Kasumi-1 (cell line): ENCODE measurements around the gene SMIM36.
A peak's percentile ranks its signal among the peaks of the same experiment; 100 is the strongest.
"Not testable (repeated sequence)": the region's sequence is repeated elsewhere in the genome, so short reads cannot be mapped to it uniquely, and the experiment has no call there.

Source experiments
- DNase-seq, 2 experiments: peaks; one replicate each; lab custom pipeline; 2025; lab: John Stamatoyannopoulos, UW

The SMIM36 gene

DNA sequence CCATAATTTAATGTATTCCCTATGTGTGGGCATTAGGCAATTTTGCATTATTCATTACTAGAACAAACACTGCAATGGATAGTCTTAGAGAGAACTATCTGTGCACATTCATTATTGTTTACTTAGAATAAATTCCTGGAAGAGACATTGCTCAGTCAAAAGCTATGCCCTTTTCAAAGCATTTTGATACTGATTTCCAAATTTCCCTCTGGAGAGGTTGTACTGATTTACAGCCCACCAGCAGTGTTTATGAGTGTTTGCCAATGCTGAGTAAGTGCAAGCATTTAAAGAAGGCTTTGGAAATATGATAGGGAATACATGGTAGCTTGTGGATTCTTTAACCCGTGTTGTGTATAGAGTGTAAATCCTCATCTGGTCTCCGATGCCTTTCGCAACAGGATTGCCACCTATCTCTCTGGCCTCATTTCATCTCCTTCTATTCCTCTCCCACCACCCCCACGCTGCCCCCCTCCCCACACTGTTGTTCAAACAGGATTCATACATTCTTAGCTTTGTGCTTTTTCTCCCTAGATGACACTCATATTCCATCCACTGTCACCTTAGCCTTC, 56.3 kb downstream of the SMIM36 start:
- no peak for DNase-seq

DNA sequence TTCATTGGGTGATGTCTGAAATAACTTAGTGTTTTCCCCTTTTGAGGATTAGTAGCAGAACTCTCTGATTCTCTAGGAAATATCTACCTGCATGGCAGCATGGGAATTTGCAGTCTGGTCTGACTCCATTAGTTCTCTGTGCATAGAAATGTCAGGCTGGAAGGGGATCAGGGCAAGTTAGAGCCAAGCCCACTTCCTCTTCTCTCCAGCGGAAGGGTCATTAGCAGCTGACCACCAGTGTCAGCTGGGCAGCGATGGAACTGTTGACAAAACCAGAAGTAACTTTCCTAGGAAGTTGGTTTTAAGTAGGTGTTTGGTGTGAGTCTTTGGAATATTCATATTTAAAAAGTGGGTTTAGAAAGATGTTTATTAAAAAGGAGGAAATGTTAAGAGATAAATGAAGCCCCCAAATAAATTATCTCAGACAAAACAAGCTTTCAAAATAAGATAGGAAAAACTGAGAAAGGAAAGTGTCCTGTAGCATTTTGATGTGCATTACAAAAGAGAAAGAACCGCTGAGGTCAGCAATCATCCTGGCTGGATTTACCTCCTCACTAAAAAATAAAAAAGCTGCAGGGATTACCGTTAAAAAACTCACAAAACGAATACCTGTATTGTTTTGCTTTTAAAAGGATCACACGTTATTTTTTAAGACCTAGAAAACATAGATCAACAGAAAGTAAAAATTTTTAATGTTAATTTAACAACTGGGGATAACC, 57.3 kb downstream of the SMIM36 start:
- DNase-seq = no peak

- no peak for DNase-seq
Observed at GRCh38 chr17:55452139-55452790, 59.0 kb downstream of the SMIM36 start.

GRCh38 chr17:55451758-55452138, 59.5 kb downstream of the SMIM36 start:
- no peak for DNase-seq

- no peak for DNase-seq
Observed at GRCh38 chr17:55451203-55451641, 60.0 kb downstream of the SMIM36 start.

GRCh38 chr17:55450232-55450825, 60.9 kb downstream of the SMIM36 start:
- no peak for DNase-seq

GRCh38 chr17:55448681-55449080, 62.6 kb downstream of the SMIM36 start:
- no peak for DNase-seq

DNA sequence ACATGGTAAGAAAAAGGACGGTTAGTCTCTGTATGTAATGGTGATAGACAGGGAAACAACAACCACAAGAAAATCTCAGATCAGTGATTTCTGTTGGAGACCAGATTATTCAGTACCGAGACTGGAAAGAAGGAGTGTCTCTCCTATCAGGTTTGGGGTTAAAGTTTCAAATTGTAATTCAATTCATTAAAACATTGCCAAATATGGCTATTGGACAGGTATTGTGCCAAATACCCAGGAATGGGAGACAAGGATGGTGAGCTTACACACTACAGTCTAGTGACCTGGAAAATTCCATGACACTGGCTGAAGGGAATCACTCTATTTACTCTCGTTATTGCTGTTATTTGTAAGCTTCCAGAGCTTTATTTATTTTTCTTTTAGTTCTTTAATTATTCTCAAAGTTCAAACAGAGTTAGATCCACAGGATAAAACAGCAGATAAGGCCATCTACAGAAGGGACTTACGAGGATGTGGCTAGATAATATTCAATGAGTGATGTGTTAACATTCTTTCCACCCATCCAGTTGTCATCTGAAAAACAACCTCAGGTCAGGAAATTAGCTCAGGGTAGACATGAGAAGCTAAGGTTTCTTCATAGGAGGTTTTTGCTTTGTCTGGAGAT, 64.6 kb downstream of the SMIM36 start:
- DNase-seq = no peak

DNA sequence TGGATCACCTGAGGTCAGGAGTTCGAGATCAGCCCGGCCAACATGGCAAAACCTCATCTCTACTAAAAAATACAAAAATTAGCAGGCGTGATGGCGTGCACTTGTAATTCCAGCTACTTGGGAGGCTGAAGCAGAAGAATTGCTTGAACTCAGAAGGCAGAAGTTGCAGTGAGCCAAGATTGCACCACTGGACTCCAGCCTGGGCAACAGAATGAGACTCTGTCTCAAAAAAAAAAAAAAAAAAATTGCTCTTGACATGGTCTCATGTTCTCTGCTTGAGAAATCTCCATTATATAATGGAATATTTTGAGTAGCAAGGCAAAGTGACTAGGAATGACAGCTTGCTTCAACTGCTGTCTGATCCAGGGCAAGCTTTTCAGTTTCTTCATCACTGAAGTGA, 65.2 kb downstream of the SMIM36 start:
- DNase-seq = not testable (repeated sequence)

- no peak for DNase-seq
Observed at GRCh38 chr17:55444471-55445441, 66.5 kb downstream of the SMIM36 start.

- no peak for DNase-seq
Observed at GRCh38 chr17:55443904-55444303, 67.3 kb downstream of the SMIM36 start.

DNA sequence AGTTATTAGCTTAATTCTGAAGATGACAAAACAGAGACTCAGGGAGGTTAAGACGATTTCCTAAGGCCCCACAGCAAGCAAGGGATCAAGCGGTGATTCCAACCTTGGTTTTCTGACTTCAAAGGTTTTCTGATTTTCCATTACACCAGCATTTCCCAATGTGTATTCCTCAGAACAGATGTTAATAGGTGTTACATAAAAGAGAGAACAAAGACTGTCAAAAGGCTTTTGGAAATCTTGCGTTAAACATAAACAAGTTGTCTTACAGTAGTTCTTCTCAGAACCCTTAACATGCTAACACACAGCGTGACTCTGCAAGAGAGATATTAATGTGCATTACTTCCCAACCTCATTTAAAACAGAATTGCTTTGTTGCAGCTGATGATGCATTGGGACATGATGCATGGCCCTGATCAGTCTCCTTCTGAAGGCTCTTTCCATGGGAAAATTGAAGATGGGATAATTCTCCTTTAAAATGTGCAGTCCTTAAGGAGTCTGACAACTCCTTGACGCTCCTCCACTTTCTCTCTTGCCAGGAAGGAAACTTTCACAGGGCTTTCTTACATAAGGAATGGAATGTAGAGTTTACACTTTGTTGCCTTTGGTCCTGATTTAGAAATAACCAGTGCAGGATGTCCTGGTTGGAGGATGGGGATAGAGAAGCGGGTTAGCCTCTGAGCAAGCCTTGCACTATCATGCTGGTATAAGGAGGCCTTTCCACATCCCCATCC, 68.1 kb downstream of the SMIM36 start:
- DNase-seq = no peak

- no peak for DNase-seq
Observed at GRCh38 chr17:55442462-55442861, 68.8 kb downstream of the SMIM36 start.

DNA sequence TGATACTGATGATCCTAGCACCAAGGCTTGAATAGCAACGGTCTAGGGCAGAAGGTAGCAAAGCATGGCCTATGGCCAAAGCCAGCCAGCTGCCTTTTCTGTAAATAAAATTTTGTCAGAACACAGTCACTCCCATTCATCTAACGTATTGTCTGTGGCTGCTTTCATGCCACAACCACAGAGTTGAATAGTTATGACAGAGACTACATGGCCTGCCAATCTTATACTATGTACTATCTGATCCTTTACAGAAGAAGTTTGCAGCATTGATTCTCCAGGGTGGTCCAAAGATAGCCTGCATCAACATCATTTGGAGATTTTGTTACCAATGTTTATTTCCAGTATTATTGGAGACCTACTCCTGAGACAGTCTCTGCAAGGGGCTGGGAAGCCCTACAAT, 69.7 kb downstream of the SMIM36 start:
- DNase-seq = no peak

- DNase-seq = no peak
Observed at GRCh38 chr17:55440391-55440790, 70.9 kb downstream of the SMIM36 start.

GRCh38 chr17:55437159-55437605, 74.1 kb downstream of the SMIM36 start:
- peak; percentile 27 to 41 for DNase-seq

DNA sequence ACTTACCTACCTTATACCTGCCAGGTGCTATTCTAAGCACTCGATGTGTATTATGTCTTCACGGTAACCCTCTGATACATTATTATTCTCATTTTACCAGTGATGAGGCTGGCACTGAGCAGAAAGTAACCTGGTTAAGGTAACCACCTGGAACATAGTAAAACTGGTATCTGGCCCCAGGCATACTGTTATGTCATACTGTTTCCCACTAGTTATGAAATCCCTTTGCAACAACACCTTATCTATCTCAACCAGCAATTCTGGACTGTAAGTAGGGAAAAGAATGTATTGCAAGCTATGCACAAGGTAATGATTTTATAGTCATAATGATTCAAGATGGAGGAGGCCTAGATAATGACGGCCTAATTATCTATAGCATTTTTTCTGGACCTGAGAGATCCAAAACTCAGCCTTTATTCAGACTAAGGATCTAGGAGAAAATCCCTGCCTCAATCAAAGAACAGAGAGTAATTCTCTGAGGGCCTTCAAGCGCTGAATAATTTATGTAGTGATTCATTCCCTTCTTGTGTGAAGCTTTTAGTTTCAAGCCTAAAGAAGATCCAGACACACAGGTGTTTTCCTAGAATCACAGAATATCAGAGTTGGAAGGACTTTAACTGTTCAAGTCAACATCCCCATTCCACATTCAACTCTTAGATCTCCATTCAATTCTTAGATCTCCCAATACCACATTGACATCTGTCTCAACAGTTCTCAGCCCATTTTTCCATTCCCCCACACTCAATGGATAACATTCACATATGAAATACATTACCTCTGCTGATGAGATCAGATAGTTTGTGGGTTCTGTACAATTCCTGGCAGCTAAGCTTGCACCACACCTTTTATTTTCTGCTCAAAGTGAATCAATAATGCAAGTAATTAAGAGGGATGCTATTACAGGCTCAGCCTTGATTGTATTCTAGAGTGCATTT, 74.8 kb downstream of the SMIM36 start:
- no peak for DNase-seq

DNA sequence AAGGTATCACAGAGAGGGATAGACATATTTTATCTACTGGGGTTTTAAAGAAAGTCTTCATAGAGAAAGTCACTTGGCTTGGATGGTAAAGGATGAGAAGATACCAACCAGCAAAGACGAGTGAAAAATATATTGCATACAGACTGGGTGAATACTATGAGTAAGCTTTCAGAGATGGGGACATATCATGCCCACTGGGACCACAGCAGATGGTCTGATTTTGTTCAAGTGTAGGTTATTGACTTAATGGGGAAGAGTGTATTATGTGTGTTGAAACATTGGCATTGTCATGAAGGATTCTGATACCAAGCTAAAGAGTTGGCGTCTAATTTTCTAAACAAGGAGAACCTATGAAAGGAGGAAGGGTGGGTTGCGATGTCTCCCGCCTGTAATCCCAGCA, 75.8 kb downstream of the SMIM36 start:
- DNase-seq = no peak

GRCh38 chr17:55434721-55435120, 76.5 kb downstream of the SMIM36 start:
- no peak for DNase-seq
